Medulla oblongata (tissue), 1 donor: ENCODE data around the gene CCL26.

ENCODE experiments used
- DNase-seq: peaks from one replicate; pipeline ENCODE4 v3.0.0-alpha.2; 2015; ENCODE audit errors: extremely low spot score

Gene CCL26, protein sequence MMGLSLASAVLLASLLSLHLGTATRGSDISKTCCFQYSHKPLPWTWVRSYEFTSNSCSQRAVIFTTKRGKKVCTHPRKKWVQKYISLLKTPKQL

GRCh38 chr7:75772081-75773077, at the start of gene CCL26:
Gene CCL26, minus strand, starts transcription at chr7:75772211. Its CDS starts 35 bp downstream, at chr7:75772176.
- no peak for DNase-seq

- DNase-seq: no peak
Measured at GRCh38 chr7:75820688-75821087, 48.7 kb upstream of the CCL26 start.

- DNase-seq: no peak
Measured at GRCh38 chr7:75819711-75820110, 47.7 kb upstream of the CCL26 start.

DNA sequence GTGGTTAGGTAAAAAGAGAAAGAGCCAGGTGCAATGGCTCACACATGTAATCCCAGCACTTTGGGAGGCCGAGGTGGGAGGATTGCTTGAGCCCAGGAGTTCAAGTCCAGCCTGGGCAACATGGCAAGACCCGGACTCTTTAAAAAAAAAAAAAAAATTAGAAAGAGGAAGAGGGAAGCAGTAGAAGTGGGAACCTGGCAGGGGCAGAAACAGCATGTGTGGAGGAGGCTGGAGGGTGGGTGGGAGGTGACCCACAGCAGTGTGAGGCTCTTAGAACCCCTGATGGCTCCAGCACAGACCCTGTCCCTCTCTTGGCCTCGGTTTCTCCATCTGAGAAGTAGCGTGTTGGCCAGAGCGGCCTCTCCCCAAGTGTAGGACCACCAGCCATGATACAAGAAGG, 46.5 kb upstream of the CCL26 start:
- DNase-seq: no peak

GRCh38 chr7:75817116-75817515, 45.1 kb upstream of the CCL26 start:
- DNase-seq: no peak

GRCh38 chr7:75815418-75816064, 43.5 kb upstream of the CCL26 start:
- DNase-seq: no peak

DNA sequence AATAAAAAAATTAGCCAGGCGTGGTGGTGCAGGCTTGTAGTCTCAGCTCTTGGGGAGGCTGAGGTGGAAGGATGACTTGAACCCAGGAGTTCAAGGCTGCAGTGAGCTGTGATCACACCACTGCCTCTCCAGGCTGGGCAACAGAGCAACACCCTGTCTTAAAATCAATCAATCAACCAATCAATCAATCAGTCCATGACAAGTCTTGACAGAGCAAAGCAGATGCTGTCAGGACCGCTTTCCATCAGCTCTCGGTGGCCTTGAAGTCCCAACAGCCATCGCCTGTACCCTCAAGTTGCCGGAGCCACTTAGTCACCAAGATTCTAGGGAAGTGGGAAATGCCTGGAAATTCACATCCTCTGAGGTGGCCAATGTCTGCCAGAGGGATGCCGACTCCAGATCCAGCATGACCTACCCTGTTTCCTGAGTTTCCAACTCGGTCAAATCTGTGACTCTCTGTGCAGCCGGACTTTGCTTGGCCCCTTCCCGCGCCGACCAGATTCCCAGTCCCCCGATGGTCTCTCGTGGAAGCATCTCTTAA, 42.5 kb upstream of the CCL26 start:
- no peak for DNase-seq

DNA sequence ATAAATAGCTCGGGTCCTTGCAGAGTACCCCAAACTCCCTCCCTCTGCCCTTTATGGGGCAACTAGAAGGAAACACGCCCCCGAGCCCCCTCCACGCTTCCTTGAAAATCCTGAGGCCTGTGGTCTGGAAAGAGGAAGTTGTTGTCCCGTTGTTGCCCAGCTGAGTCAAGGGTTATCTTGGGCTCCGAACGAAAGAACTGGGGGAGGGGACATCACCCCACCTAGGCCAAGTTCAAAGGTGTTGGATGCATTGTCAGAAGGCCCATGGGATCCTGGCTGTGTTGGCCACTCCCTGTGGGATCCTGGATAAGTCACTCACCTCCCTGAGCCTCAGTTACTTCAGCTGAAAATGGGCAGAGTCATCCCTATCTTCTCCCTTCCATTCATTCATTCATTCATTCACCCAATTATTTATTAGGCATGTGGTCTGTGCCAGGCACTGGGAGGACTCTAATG, 41.8 kb upstream of the CCL26 start, which contains the start of gene CCL24:
CCL24 (minus strand) TSS at position 26 of the 456 bp plus-strand sequence. CDS start 91 bp downstream, outside the sequence.
- no peak for DNase-seq

DNA sequence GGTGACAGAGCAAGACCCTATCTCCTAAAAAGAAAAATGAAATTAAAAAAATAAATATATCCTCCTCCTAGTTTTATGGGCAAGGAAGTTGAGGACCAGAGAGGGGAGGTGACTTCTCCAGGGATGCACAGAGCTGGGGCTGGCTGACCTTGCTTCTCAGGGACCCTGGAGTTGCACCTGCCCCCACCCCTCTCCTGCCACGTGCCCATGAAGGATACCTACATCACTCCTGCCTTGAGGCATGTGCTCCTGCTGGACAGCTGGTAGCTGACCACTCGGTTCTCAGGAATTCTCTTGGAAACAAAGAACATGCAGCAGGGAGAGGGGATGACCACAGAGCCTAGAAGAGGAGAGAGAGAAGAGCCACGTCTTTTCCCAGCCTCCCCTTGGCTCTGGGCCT, 41.1 kb upstream of the CCL26 start:
- DNase-seq: no peak

GRCh38 chr7:75811894-75812678, 40.1 kb upstream of the CCL26 start:
- DNase-seq: no peak

GRCh38 chr7:75809396-75809795, 37.4 kb upstream of the CCL26 start:
- no peak for DNase-seq

GRCh38 chr7:75808106-75808505, 36.1 kb upstream of the CCL26 start:
- no peak for DNase-seq

DNA sequence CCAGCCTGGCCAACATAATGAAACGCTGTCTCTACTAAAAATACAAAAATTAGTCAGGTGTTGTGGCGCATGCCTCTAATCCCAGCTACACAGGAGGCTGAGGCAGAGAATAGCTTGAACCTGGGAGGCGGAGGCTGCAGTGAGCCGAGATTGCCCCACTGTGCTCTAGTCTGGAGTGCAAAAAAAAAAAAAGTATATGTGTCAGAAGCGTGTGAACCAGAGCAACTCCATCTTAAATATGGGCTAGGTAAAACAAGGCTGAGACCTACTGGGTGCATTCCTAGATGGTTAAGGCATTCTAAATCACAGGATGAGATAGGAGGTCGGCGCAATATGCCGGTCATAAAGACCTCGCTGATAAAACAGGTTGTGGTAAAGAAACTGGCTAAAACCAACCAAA, 35.4 kb upstream of the CCL26 start:
- no peak for DNase-seq

DNA sequence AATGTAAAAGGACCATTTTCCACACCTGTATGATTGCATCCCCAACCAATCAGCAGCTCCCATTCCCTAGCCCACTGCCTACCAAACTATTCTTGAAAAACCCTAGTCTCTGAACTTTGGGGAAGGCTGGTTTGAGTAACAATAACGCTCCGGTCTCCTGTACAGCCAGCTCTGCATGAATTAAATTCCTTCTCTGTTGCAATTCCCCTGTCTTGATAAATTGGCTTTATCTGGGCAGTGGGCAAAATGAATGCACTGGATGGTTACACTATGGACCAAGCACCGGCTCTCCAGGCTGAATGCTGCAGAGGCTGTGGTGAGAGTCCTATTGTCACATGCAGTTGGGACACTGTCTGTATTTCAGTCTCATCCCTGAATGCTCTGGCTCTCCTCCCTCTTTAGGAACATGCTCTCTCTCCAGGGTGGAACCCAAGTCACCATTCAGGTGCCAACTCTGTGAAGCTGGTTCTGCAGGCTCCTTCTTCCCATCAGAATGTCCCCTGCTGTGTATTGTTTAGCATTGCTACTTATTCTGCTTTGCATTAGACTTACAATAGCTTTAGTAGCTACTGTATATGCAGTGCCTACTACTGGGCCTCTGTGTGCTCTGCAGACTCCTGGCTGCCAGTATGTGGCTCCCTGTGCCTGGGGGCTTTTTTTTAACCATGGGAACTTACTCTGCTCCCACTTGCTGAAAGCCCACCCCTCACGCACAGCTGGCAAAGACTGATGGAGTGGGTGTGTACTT, 34.7 kb upstream of the CCL26 start:
- DNase-seq: no peak

DNA sequence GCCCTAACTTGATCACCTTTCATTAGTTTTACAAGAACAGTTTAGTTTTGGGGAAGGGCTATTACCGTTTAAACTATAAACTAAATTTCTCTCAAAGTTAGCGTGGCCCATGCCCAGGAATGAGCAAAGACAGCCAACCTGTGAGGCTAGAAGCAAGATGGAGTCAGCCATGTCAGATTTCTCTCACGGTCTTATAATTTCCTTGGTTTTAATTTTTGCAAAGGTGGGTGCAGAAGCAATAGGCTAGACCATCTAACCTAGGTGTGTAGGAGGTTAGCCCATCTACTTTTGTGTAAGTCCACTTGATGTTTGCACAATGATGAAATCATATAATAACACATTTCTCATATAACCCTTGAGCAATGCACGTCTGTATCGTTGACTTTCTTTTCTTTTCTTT, 32.7 kb upstream of the CCL26 start:
- no peak for DNase-seq

DNA sequence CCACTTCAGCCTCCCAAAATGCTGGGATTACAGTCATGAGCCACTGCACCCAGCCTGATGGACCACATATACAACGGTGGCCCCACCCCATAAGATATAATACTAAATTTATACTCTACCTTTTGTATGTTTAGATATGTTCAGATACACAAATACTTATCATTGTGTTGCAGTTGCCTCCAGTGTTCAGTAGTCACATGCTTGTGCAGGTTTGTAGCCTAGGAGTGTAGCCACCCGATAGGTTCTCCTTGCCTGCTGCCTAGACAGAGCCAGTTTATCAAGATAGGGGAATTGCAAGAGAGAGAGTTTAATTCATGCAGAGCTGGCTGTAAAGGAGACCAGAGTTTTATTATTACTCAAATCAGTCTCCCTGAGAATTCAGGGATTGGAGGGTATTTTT, 32.0 kb upstream of the CCL26 start:
- no peak for DNase-seq

- DNase-seq: no peak
Measured at GRCh38 chr7:75802552-75802821, 30.5 kb upstream of the CCL26 start.

DNA sequence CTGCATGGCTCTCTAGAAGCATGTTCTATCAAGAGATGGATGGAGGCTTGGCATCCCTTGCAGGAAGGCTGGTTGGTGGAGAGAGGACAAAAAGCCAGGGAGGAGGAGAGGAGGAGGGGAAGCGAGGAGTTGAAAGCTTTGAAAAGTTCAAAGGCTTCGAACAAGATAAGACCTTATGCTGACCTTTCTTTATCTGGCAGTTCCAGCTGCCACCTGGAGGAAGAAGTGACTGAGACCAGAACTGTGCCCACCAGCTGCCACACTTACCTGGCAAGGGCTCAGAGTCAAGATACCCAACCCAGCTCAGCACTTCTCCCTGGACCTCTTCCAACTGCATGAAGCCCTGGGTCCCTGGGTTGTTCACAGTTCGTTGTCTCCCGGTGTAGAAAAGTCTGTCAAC, 26.8 kb upstream of the CCL26 start:
- DNase-seq: no peak

DNA sequence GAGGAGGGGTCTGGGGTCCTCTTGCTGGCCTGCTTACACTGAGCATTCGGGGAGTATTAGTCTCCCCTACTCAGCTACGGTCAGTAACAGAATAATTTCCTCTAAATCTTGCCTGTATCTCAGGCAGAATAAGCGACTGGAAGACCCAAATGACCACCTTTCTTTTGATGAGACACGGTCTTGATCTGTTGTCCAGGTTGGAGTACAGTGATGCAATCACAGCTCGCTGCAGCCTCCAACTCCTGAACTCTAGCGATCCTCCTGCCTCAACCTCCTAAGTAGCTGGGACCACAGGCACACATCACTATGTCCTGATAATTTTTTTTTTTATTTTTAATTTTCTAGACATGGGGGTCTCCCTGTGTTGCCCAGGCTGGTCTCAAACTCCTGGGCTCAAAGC, 24.4 kb upstream of the CCL26 start:
- DNase-seq: no peak

DNA sequence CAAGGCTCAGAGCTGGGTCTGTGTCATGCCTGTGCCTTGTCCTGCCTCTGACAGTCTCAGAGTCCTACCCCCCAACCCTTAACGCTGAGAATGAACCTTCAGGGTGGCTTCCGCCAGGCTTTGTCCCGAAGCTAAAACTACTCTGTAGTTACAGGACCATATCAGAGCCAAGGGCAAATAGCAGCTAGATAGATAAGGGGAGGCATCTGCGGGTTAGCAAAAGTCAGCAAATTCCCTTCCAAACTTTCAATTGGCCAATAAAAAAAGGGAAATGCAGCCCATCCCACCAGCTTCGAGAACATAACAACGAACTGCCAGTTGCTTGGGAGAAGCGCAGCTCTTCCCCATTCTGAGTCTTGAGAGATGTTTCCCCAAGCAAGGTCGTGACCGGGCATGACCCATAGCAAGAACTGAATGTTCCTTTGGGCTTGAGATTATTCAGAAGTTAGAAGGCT, 23.8 kb upstream of the CCL26 start:
- DNase-seq: no peak

- no peak for DNase-seq
Measured at GRCh38 chr7:75793676-75794075, 21.7 kb upstream of the CCL26 start.
